GM23248 (cell line): ENCODE measurements around the gene CALML3. TPM values are rescaled to one million over a fixed set of nuclear protein-coding genes. Genes with fewer than 3 reads are reported as not detected.
A peak's percentile ranks its signal among the peaks of the same experiment; 100 is the strongest.

ENCODE experiments used
- DNase-seq: peaks from one replicate; pipeline ENCODE4 v3.0.0-alpha.2; 2015
- H2AFZ ChIP-seq: fragments of 200-600 bp; sonication (generic); 2 replicates; pipeline ENCODE4 v1.6.1; 2016; ENCODE audit warnings: antibody characterized with exemption
- H3F3A ChIP-seq: fragments of 200-600 bp; sonication (generic); 2 replicates; pipeline ENCODE4 v1.6.1; 2016; ENCODE audit warnings: mild to moderate bottlenecking, antibody characterized with exemption, mixed run types; ENCODE audit not compliant: insufficient read depth
- H3K27ac ChIP-seq: fragments of 200-600 bp; sonication (generic); 2 replicates; pipeline ENCODE4 v1.5.1; 2016; ENCODE audit warnings: mild to moderate bottlenecking
- H3K27me3 ChIP-seq: fragments of 200-600 bp; sonication (generic); replicated peaks from 2 replicates; pipeline ENCODE4 v1.6.1; 2016; ENCODE audit warnings: mild to moderate bottlenecking; ENCODE audit not compliant: insufficient read depth
- H3K36me3 ChIP-seq: fragments of 200-600 bp; sonication (generic); 2 replicates; pipeline ENCODE4 v1.6.1; 2016; ENCODE audit warnings: low read depth, mild to moderate bottlenecking
- H3K4me1 ChIP-seq: fragments of 200-600 bp; sonication (generic); 2 replicates; pipeline ENCODE4 v1.6.1; 2016; ENCODE audit warnings: mild to moderate bottlenecking; ENCODE audit not compliant: insufficient read depth
- H3K4me2 ChIP-seq: fragments of 200-600 bp; sonication (generic); one replicate; pipeline ENCODE4 v1.6.1; 2016; ENCODE audit warnings: mild to moderate bottlenecking; ENCODE audit not compliant: unreplicated experiment
- H3K4me3 ChIP-seq: fragments of 200-600 bp; sonication (generic); 2 replicates; pipeline ENCODE4 v1.5.1; 2016; ENCODE audit warnings: mild to moderate bottlenecking
- H3K79me2 ChIP-seq: fragments of 200-600 bp; sonication (generic); 2 replicates; pipeline ENCODE4 v1.6.1; 2016; ENCODE audit warnings: mild to moderate bottlenecking; ENCODE audit not compliant: insufficient read depth
- H3K9ac ChIP-seq: fragments of 200-600 bp; sonication (generic); 2 replicates; pipeline ENCODE4 v1.6.1; 2016; ENCODE audit warnings: mild to moderate bottlenecking
- H3K9me2 ChIP-seq: fragments of 200-600 bp; sonication (generic); 2 replicates; pipeline ENCODE4 v1.6.1; 2016; ENCODE audit warnings: mixed run types, mild to moderate bottlenecking, moderate library complexity; ENCODE audit not compliant: insufficient read depth
- H3K9me3 ChIP-seq: fragments of 200-600 bp; sonication (generic); one replicate; pipeline ENCODE4 v1.6.1; 2017; ENCODE audit warnings: low read depth
- H4K20me1 ChIP-seq: fragments of 200-600 bp; sonication (generic); 2 replicates; pipeline ENCODE4 v1.6.0; 2016; ENCODE audit not compliant: insufficient read depth
- EZH2 ChIP-seq: fragments of 200-600 bp; sonication (generic); IDR thresholded peaks from 2 replicates; pipeline ENCODE4 v1.6.1; 2018; ENCODE audit warnings: antibody characterized with exemption, mild to moderate bottlenecking; ENCODE audit not compliant: insufficient read depth, poor library complexity, severe bottlenecking
- EZH2phosphoT487 ChIP-seq: fragments of 200-600 bp; sonication (generic); IDR thresholded peaks from 2 replicates; pipeline ENCODE4 v1.6.1; 2018; ENCODE audit warnings: antibody characterized with exemption, moderate library complexity, mild to moderate bottlenecking, low read depth; ENCODE audit not compliant: insufficient read depth
- WGBS, 2 experiments: methylation state at CpG; one replicate each; pipeline ENCODE4 v1.1.6; 2015 to 2017; ENCODE audit warnings: low lambda C conversion rate in 2 of 2, low coverage in 1 of 2; ENCODE audit errors: missing lambda C conversion rate in 2 of 2; 5-methylcytosine and 5-hydroxymethylcytosine counted together
- in situ Hi-C: fragments of 300-500 bp; cut with MboI; formaldehyde crosslinking; loops from 2 replicates; pipeline ENCODE4 v1.15.0; 2020
- polyA plus RNA-seq: library from polyadenylated mRNA; unstranded; fragments of >200 nt; fragmentation: Nextera tagmentation; extraction: Ambion mirVana; gene quantifications from 2 replicates; pipeline ENCODE4 v1.2.1, GENCODE V29; 2016
- total RNA-seq: library from RNA; depleted of rRNA; stranded (reverse); fragments of >200 nt; shearing (Covaris generic); gene quantifications from 2 replicates; pipeline ENCODE4 v1.2.3, GENCODE V29; 2014

Gene CALML3
- total and polyA plus RNA-seq, 2 experiments from 2014 or later = not detected

- 47 to 51% methylated on average over 20 to 21 of the region's 21 CpGs for WGBS, 2 experiments
- Histone ChIP-seq H3K27me3 (no peaks in the 10 kb centered on the region), H3K9me2 (no peaks in the 10 kb centered on the region), H3K27ac (peak overlapping the region; percentile 90), H3K9ac (peak overlapping the region; percentile 69), H2AFZ (peak overlapping the region; percentile 78), H3F3A (peaks cover 39% of the 10 kb centered on the region), H4K20me1 (no peaks in the 10 kb centered on the region), H3K4me3 (no peak overlapping the region), H3K4me1 (peaks cover 62% of the 10 kb centered on the region), H3K79me2 (no peaks in the 10 kb centered on the region), H3K9me3 (no peaks in the 10 kb centered on the region), H3K4me2 (peak overlapping the region; percentile 49), H3K36me3 (no peaks in the 10 kb centered on the region)
- peak; percentile 62 for DNase-seq
- TF ChIP-seq EZH2phosphoT487 = no peak
- in situ Hi-C loops = no loop called here
Measured at GRCh38 chr10:5563321-5563961, 38.7 kb downstream of the CALML3 start.

- in situ Hi-C loops = no loop called here
- no peaks in the 10 kb centered on the region for H3K79me2 ChIP-seq
- no peaks in the 10 kb centered on the region for H3K9me3 ChIP-seq
- 2 to 5% methylated on average over 18 of the region's 18 CpGs for WGBS, 2 experiments
- peak overlapping the region; percentile 69 for H3K9ac ChIP-seq
- H3K4me3 ChIP-seq = no peak overlapping the region
- H3K4me2 ChIP-seq = peak overlapping the region; percentile 49
- peak; percentile 95 for DNase-seq
- H3K27ac ChIP-seq = peak overlapping the region; percentile 90
- TF ChIP-seq EZH2phosphoT487 = no peak
- no peak for TF ChIP-seq EZH2
- H3F3A ChIP-seq = peaks cover 36% of the 10 kb centered on the region
- no peaks in the 10 kb centered on the region for H3K27me3 ChIP-seq
- H3K36me3 ChIP-seq = no peaks in the 10 kb centered on the region
- H4K20me1 ChIP-seq = no peaks in the 10 kb centered on the region
- H3K4me1 ChIP-seq = peaks cover 59% of the 10 kb centered on the region
- H3K9me2 ChIP-seq = no peaks in the 10 kb centered on the region
- peak overlapping the region; percentile 78 for H2AFZ ChIP-seq
Measured at GRCh38 chr10:5563991-5564536, 39.3 kb downstream of the CALML3 start.

- peak overlapping the region; percentile 69 for H3K9ac ChIP-seq
Measured at GRCh38 chr10:5564537-5565204, 39.9 kb downstream of the CALML3 start.

GRCh38 chr10:5565205-5565545 is 40.4 kb downstream of the CALML3 start:
- peaks cover 48% of the 10 kb centered on the region for H3K4me1 ChIP-seq
- in situ Hi-C loops = no loop called here
- H3K27me3 ChIP-seq = no peaks in the 10 kb centered on the region
- H3F3A ChIP-seq = peaks cover 25% of the 10 kb centered on the region
- TF ChIP-seq EZH2phosphoT487 = no peak
- TF ChIP-seq EZH2 = no peak
- H3K9ac ChIP-seq = peak overlapping the region; percentile 45
- H3K36me3 ChIP-seq = no peaks in the 10 kb centered on the region
- no peaks in the 10 kb centered on the region for H4K20me1 ChIP-seq
- DNase-seq = no peak
- no peaks in the 10 kb centered on the region for H3K9me2 ChIP-seq
- 93% methylated on average over 8 of the region's 8 CpGs for WGBS, 2 experiments
- H2AFZ ChIP-seq = 0 out of 2 replicates have a peak overlapping the region, but pooled peaks have one; percentile 51
- H3K27ac ChIP-seq = peak overlapping the region; percentile 90
- H3K4me2 ChIP-seq = peak overlapping the region; percentile 55
- no peak overlapping the region for H3K4me3 ChIP-seq
- H3K79me2 ChIP-seq = no peaks in the 10 kb centered on the region
- no peaks in the 10 kb centered on the region for H3K9me3 ChIP-seq

More at GRCh38 chr10:5564537-5565204, 39.9 kb downstream of the CALML3 start:
- no peaks in the 10 kb centered on the region for H4K20me1 ChIP-seq
- in situ Hi-C loops = no loop called here
- DNase-seq = no peak
- H3K9me3 ChIP-seq = no peaks in the 10 kb centered on the region
- peaks cover 30% of the 10 kb centered on the region for H3F3A ChIP-seq
- H2AFZ ChIP-seq = peak overlapping the region; percentile 78
- no peaks in the 10 kb centered on the region for H3K27me3 ChIP-seq
- H3K4me3 ChIP-seq = no peak overlapping the region
- no peaks in the 10 kb centered on the region for H3K79me2 ChIP-seq
- H3K4me2 ChIP-seq = peak overlapping the region; percentile 55
- WGBS, 2 experiments = 90 to 94% methylated on average over 17 of the region's 17 CpGs
- peaks cover 53% of the 10 kb centered on the region for H3K4me1 ChIP-seq
- TF ChIP-seq EZH2 = no peak
- TF ChIP-seq EZH2phosphoT487 = no peak
- H3K9me2 ChIP-seq = no peaks in the 10 kb centered on the region
- H3K36me3 ChIP-seq = no peaks in the 10 kb centered on the region
- H3K27ac ChIP-seq = peak overlapping the region; percentile 90
